Caco-2 (cell line): Measurements from ENCODE around the gene PSMB9. TPM values are rescaled to one million over a fixed set of nuclear protein-coding genes. Genes with fewer than 3 reads are reported as not detected.

Experiments used
- BruUV-seq: library from RNA; stranded (reverse); fragments of 400-500 nt; replicated peaks from 2 replicates; lab custom pipeline; 2021; lab: Mats Ljungman, UMichigan
- CTCF ChIA-PET: fragments of 300-600 bp; sonication (Branson Sonifier 250); formaldehyde crosslinking; loops from one replicate; lab custom pipeline; 2022; ENCODE audit warnings: antibody characterized with exemption; lab: Charles Lee
- POLR2A ChIA-PET: fragments of 300-600 bp; sonication (Branson Sonifier 250); formaldehyde crosslinking; loops from one replicate; lab custom pipeline; 2022; ENCODE audit warnings: antibody characterized with exemption; lab: Charles Lee
- DNase-seq, 2 experiments: peaks; one replicate each; pipeline versions ENCODE4 v3.0.0 to v3.0.0-alpha.2; 2020 to 2022
- H3K27me3 ChIP-seq: replicated peaks from 2 replicates; pipeline ENCODE4 v1.6.0; 2011; ENCODE audit warnings: low read length; ENCODE audit not compliant: control insufficient read depth, insufficient read depth
- H3K36me3 ChIP-seq: 2 replicates; pipeline ENCODE4 v1.5.1; 2011; ENCODE audit warnings: low read length; ENCODE audit not compliant: control insufficient read depth, insufficient read depth
- H3K4me1 ChIP-seq: fragments of 250-450 bp; sonication (Bioruptor Pico); 2 replicates; pipeline ENCODE4 v1.5.1; 2020; ENCODE audit warnings: mild to moderate bottlenecking
- H3K4me3 ChIP-seq: 2 replicates; pipeline ENCODE4 v1.5.1; 2011; ENCODE audit warnings: low read depth, mild to moderate bottlenecking, control low read depth, low read length
- H3K9me3 ChIP-seq: fragments of 250-450 bp; sonication (Bioruptor Pico); 2 replicates; pipeline ENCODE4 v1.5.1; 2020; ENCODE audit warnings: mild to moderate bottlenecking, moderate library complexity
- H3K27ac Mint-ChIP-seq: one replicate; pipeline ENCODE4 v1.8.0; 2022; ENCODE audit warnings: mixed read lengths; ENCODE audit not compliant: unreplicated experiment
- H3K27me3 Mint-ChIP-seq: one replicate; pipeline ENCODE4 v1.8.0; 2022; ENCODE audit warnings: mixed read lengths; ENCODE audit not compliant: insufficient read depth, unreplicated experiment
- H3K36me3 Mint-ChIP-seq: one replicate; pipeline ENCODE4 v1.8.0; 2022; ENCODE audit warnings: mild to moderate bottlenecking, mixed read lengths; ENCODE audit not compliant: insufficient read depth, unreplicated experiment
- H3K4me1 Mint-ChIP-seq: one replicate; pipeline ENCODE4 v1.8.0; 2022; ENCODE audit warnings: low read depth, mixed read lengths; ENCODE audit not compliant: unreplicated experiment
- H3K4me3 Mint-ChIP-seq: one replicate; pipeline ENCODE4 v1.8.0; 2022; ENCODE audit warnings: mild to moderate bottlenecking, moderate library complexity, mixed read lengths; ENCODE audit not compliant: unreplicated experiment
- H3K9me3 Mint-ChIP-seq: one replicate; pipeline ENCODE4 v1.8.0; 2022; ENCODE audit warnings: mixed read lengths; ENCODE audit not compliant: unreplicated experiment
- CTCF ChIP-seq, 2 experiments: fragments of 200-600 bp in 1 of 2; IDR thresholded peaks; 1 replicate in 1 of 2; 2 replicates in 1 of 2; pipeline versions ENCODE4 v1.5.1 to v1.8.0; 2011 to 2022; ENCODE audit warnings: antibody characterized with exemption in 1 of 2, control low read depth in 1 of 2, inconsistent platforms in 1 of 2, low read depth in 1 of 2, low read length in 1 of 2, mild to moderate bottlenecking in 1 of 2, moderate library complexity in 1 of 2; ENCODE audit not compliant: insufficient read depth in 1 of 2, severe bottlenecking in 1 of 2, unreplicated experiment in 1 of 2
- intact Hi-C: fragments of 100-400 bp; cut with micrococcal nuclease; formaldehyde crosslinking; loops from one replicate; pipeline ENCODE4 v1.10.0; 2022; ENCODE audit not compliant: unreplicated experiment
- total RNA-seq: library from RNA; stranded (reverse); gene quantifications from 2 replicates; pipeline ENCODE4 v1.2.3, GENCODE V29; 2022

The PSMB9 gene
- total RNA-seq, 1 experiment from 2014 or later = 1.3 TPM

GRCh38 chr6:32842690-32843089, 11.3 kb upstream of the PSMB9 start:
- ChIA-PET CTCF (interaction anchor here (0.8 to 1.9 kb wide), 2 partner anchors 11 to 25 kb away, joined by 3 to 5 read pairs; partner anchors contain the start of genes PSMB9 and TAP1), POLR2A (interaction anchor here (0.5 kb wide), 1 partner anchor 15 kb away, joined by 5 read pairs; no protein-coding TSS in a partner anchor)
- Histone ChIP-seq H3K36me3 (no peaks in the 10 kb centered on the region), H3K9me3 (no peaks in the 10 kb centered on the region), H3K4me3 (no peak overlapping the region), H3K4me1 (peaks cover 3% of the 10 kb centered on the region), H3K27me3 (no peaks in the 10 kb centered on the region; the same call in 1 of the 2 replicates)
- Mint-ChIP-seq H3K4me1 (peaks cover 5% of the 10 kb centered on the region), H3K36me3 (peaks cover 10% of the 10 kb centered on the region), H3K9me3 (no peaks in the 10 kb centered on the region), H3K4me3 (peak overlapping the region; percentile 72), H3K27me3 (no peaks in the 10 kb centered on the region), H3K27ac (no peak overlapping the region)
- DNase-seq = no peak
- TF ChIP-seq CTCF (IDR thresholded peaks at IDR 0.05; ENCODE audit: insufficient read depth in 1 of 2, low read depth in 1 of 2, low read length in 1 of 2, severe bottlenecking in 1 of 2, unreplicated experiment in 1 of 2) = no peak
- intact Hi-C loops = no loop called here
- no TSS peak for BruUV-seq

GRCh38 chr6:32843331-32843978, 10.5 kb upstream of the PSMB9 start:
- Histone ChIP-seq H3K4me3 (peak overlapping the region; percentile 47), H3K9me3 (no peaks in the 10 kb centered on the region), H3K4me1 (no peaks in the 10 kb centered on the region; the same call in 1 of the 2 replicates), H3K36me3 (no peaks in the 10 kb centered on the region), H3K27me3 (no peaks in the 10 kb centered on the region; the same call in 1 of the 2 replicates)
- intact Hi-C loops = no loop called here
- ChIA-PET POLR2A (no interaction called here), CTCF (interaction anchor here (1.7 kb wide), 1 partner anchor 10 kb away, joined by 14 read pairs; the partner anchor contains the start of genes PSMB9 and TAP1)
- no peaks in the 10 kb centered on the region for H3K9me3 Mint-ChIP-seq
- peak overlapping the region; percentile 72 for H3K4me3 Mint-ChIP-seq
- H3K27me3 Mint-ChIP-seq = peaks cover 6% of the 10 kb centered on the region
- DNase-seq = no peak
- H3K4me1 Mint-ChIP-seq = peaks cover 5% of the 10 kb centered on the region
- peaks cover 11% of the 10 kb centered on the region for H3K36me3 Mint-ChIP-seq
- no peak for TF ChIP-seq CTCF (IDR thresholded peaks at IDR 0.05; ENCODE audit: insufficient read depth in 1 of 2, low read depth in 1 of 2, low read length in 1 of 2, severe bottlenecking in 1 of 2, unreplicated experiment in 1 of 2)
- no TSS peak for BruUV-seq
- H3K27ac Mint-ChIP-seq = no peak overlapping the region

- Mint-ChIP-seq H3K4me3 (peak within 1 kb of the TSS; percentile 72), H3K36me3 (peaks cover 11% of the 10 kb centered on the region), H3K9me3 (no peaks in the 10 kb centered on the region), H3K27me3 (peaks cover 8% of the 10 kb centered on the region), H3K27ac (peak within 1 kb of the TSS; percentile 37), H3K4me1 (peaks cover 5% of the 10 kb centered on the region)
- TF ChIP-seq CTCF (IDR thresholded peaks at IDR 0.05; ENCODE audit: insufficient read depth in 1 of 2, low read depth in 1 of 2, low read length in 1 of 2, severe bottlenecking in 1 of 2, unreplicated experiment in 1 of 2) = peak in 1 of 2 experiments; percentile 14
- BruUV-seq = no TSS peak
- ChIA-PET POLR2A (interaction anchor here (0.7 kb wide), 1 partner anchor 127 kb away, joined by 4 read pairs; no protein-coding TSS in a partner anchor), CTCF (interaction anchor here (1.6 to 1.7 kb wide), 2 partner anchors 10 to 24 kb away, joined by 10 to 14 read pairs; partner anchors contain the start of genes PSMB9 and TAP1)
- Histone ChIP-seq H3K27me3 (no peaks in the 10 kb centered on the region; the same call in 1 of the 2 replicates), H3K36me3 (no peaks in the 10 kb centered on the region), H3K4me1 (no peaks in the 10 kb centered on the region; the same call in 1 of the 2 replicates), H3K4me3 (peak within 1 kb of the TSS; percentile 47), H3K9me3 (no peaks in the 10 kb centered on the region)
- DNase-seq = peak; percentile 89 to 94
- intact Hi-C loops = loop anchor here (1.0 kb wide), 1 partner anchor 10 kb away; the partner anchor contains the start of gene PSMB9
These were observed 9.8 kb upstream of the PSMB9 start, which contains the start of gene PSMB8 for GRCh38 chr6:32843979-32844838. TSS of gene PSMB8 (minus strand) at chr6:32844047. CDS start at chr6:32843996, 51 bp downstream.
